Pancreas (tissue), 10 donors: ENCODE results near the gene H1-8. TPM values are rescaled to one million over a fixed set of nuclear protein-coding genes. Genes with fewer than 3 reads are reported as not detected.

ENCODE experiments used
- ATAC-seq, 4 donors: fragments of 200-7000 bp; cut with Tn5 transposase; one replicate each; pipeline versions ENCODE4 v1.8.0 to v1.9.1; 2020; ENCODE audit warnings: mild to moderate bottlenecking in 4 of 4, moderate library complexity in 4 of 4
- DNase-seq, 6 donors: peaks; one replicate each; pipeline ENCODE4 v3.0.0-alpha.2; 2020
- FAIRE-seq: peaks from 2 replicates; lab custom pipeline; 2012; peaks lifted over from hg19 to GRCh38; lab: Jason Lieb, UNC
- H3K27ac ChIP-seq, 4 donors: fragments of 200-600 bp; sonication (generic); 1 replicate in 3 of 4; 2 replicates in 1 of 4; pipeline versions ENCODE4 v1.5.0 to v1.8.0; 2020
- H3K27me3 ChIP-seq, 4 donors: fragments of 200-600 bp; one replicate each; pipeline ENCODE4 v1.8.0; 2021
- H3K36me3 ChIP-seq, 3 donors: fragments of 200-600 bp; sonication (generic) in 1 of 3; one replicate each; pipeline versions ENCODE4 v1.5.0 to v1.8.0; 2020 to 2021
- H3K4me1 ChIP-seq, 3 donors: fragments of 200-600 bp; one replicate each; pipeline ENCODE4 v1.8.0; 2021
- H3K4me3 ChIP-seq, 4 donors: fragments of 200-600 bp; sonication (generic) in 2 of 4; one replicate each; pipeline versions ENCODE4 v1.5.0 to v1.8.0; 2020 to 2021
- H3K9me3 ChIP-seq, 4 donors: fragments of 200-600 bp; one replicate each; pipeline ENCODE4 v1.8.0; 2021
- CTCF ChIP-seq, 4 donors: fragments of 200-600 bp; sonication (generic) in 3 of 4; IDR thresholded peaks; one replicate each; pipeline versions ENCODE4 v1.5.0 to v1.8.0; 2021; ENCODE audit warnings: antibody characterized with exemption in 4 of 4
- WGBS, 2 donors: extraction: QIAGEN DNeasy Blood & Tissue Kit; methylation state at CpG; one replicate each; pipeline ENCODE4 v1.1.7; 2013; 5-methylcytosine and 5-hydroxymethylcytosine counted together
- intact Hi-C, 3 donors: fragments of 100-400 bp; cut with DNase I; formaldehyde crosslinking; loops; one replicate each; pipeline versions ENCODE4 v1.11.1 to v1.14.2; 2022
- polyA plus RNA-seq, 2 donors: library from polyadenylated mRNA; stranded (reverse); fragments of 200-250 nt; gene quantifications; one replicate each; pipeline ENCODE4 v1.2.3, GENCODE V29; 2013
- total RNA-seq, 6 donors: library from RNA; stranded (reverse); fragmentation: NEBNext Ultra II Directional in 4 of 6; extraction: Animal tissue kit (Norgen Biotek cat#: 25700) in 4 of 6; gene quantifications; one replicate each; pipeline versions ENCODE4 v1.2.1 to v1.2.4, GENCODE V29; 2021 to 2023
- donor health status: healthy with polysubstance abuse.
- donor health status: DM: no; HTN: no; CAD: no; lungs with moderate emphysema.
- donor health status: DM: no; HTN: no; CAD: no.
- donor health status: control.
- donor health status: control.
- donor health status: Bipolar disorder and iron deficiency.
- donor health status: DM: yes; HTN: yes; CAD: no.
- donor health status: DM: no; HTN: no; CAD: no.
- donor health status: DM: no; HTN: no; CAD: no.
- donor health status: DM: yes; HTN: yes; CAD: no.

Gene H1-8
- total and polyA plus RNA-seq, 8 donors: not detected

DNA sequence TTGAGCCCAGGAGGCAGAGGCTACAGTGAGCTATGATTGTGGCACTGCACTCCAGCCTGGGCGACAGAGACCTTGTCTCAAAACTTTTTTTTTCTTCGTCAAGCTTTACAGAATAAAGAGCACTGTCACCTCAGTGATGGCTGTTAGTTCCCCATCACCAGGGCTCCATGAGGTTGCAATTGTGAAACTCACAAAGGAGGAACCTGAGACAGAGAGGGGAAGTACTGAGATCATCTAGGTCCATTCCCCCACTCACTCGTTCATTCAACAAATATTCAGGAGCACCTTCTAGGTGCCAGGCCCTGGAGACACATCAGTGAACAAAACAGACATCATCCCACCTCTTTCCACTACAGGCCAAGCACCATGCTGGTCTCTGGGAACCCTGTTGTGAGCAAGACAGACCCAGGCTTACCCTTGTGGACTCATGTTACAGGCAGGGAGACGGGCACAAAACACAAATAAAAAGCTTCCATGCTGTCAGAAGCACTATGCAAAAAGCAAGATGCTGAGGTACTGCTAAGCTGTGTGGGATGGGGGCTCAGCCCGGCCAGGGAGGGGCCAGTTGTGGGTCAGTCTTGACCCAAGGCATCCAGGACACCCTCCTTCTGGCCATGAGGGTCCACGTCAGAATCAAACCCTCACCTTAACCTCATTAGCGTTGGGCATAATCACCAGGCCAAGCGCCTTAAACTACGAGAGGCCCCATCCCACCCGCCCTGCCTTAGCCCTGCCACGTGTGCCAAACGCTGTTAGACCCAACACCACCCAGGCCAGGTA, 16.7 kb upstream of the H1-8 start:
- no peak for FAIRE-seq
- peak in 2 of 4 donors; percentile 48 to 81 for ATAC-seq
- 75 to 76% methylated on average over 12 of the region's 12 CpGs for WGBS, 2 donors

DNA sequence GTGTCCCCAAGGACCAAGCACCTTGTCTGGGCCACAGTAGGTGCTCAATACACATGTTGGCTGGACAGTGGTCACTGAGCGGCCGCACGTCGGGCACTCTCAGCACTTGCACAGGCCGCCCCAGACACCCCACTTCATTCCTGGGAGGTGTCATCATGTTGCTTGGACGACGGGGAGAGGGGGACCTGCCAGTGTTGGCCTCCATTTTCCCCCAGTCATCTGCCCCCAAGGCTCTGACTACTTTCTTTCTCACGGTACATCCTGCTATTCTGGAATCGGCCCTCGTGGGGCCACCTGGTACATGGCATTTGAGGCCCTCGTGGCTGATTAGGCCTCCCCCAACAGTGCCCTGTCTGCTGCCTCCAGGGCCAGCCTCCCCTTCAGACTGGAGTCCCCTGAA, 15.7 kb upstream of the H1-8 start:
- intact Hi-C loops: no loop called here
- WGBS, 2 donors: 85 to 86% methylated on average over 11 of the region's 11 CpGs
- Histone ChIP-seq H3K9me3 (no peaks in the 10 kb centered on the region), H3K4me1 (no peaks in the 10 kb centered on the region), H3K36me3 (no peaks in the 10 kb centered on the region), H3K27me3 (no peaks in the 10 kb centered on the region), H3K27ac (no peak overlapping the region), H3K4me3 (no peak overlapping the region)
- DNase-seq: peak in 1 of 6 donors; percentile 28
- ATAC-seq: no peak
- no peak for TF ChIP-seq CTCF (IDR thresholded peaks at IDR 0.05)
- no peak for FAIRE-seq

More for the DNA sequence above, 16.7 kb upstream of the H1-8 start:
- Histone ChIP-seq H3K9me3 (no peaks in the 10 kb centered on the region), H3K4me3 (no peak overlapping the region), H3K4me1 (no peaks in the 10 kb centered on the region), H3K27me3 (no peaks in the 10 kb centered on the region), H3K36me3 (no peaks in the 10 kb centered on the region), H3K27ac (no peak overlapping the region)
- intact Hi-C loops: no loop called here
- peak in 1 of 6 donors; percentile 13 for DNase-seq
- no peak for TF ChIP-seq CTCF (IDR thresholded peaks at IDR 0.05)

DNA sequence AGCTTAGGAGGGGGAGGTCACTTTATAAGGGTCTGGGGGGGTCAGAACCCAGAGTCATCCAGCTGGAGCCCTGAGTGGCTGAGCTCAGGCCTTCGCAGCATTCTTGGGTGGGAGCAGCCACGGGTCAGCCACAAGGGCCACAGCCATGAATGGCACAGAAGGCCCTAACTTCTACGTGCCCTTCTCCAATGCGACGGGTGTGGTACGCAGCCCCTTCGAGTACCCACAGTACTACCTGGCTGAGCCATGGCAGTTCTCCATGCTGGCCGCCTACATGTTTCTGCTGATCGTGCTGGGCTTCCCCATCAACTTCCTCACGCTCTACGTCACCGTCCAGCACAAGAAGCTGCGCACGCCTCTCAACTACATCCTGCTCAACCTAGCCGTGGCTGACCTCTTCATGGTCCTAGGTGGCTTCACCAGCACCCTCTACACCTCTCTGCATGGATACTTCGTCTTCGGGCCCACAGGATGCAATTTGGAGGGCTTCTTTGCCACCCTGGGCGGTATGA, 14.3 kb upstream of the H1-8 start, which contains the start of gene RHO:
Gene RHO (plus strand): TSS at position 51 of the 512 bp plus-strand sequence. CDS start 95 bp downstream, at position 146.
- WGBS, 2 donors: 90 to 97% methylated on average over 18 of the region's 18 CpGs
- DNase-seq (peak in 1 of 6 donors; percentile 36), FAIRE-seq (no peak), ATAC-seq (no peak)
- H3K4me3 ChIP-seq: no peak within 1 kb of the TSS
- intact Hi-C loops: no loop called here
- no peaks in the 10 kb centered on the region for H3K9me3 ChIP-seq
- no peak within 1 kb of the TSS for H3K27ac ChIP-seq
- H3K4me1 ChIP-seq: no peaks in the 10 kb centered on the region
- TF ChIP-seq CTCF (IDR thresholded peaks at IDR 0.05): no peak
- H3K36me3 ChIP-seq: no peaks in the 10 kb centered on the region
- H3K27me3 ChIP-seq: no peaks in the 10 kb centered on the region

DNA sequence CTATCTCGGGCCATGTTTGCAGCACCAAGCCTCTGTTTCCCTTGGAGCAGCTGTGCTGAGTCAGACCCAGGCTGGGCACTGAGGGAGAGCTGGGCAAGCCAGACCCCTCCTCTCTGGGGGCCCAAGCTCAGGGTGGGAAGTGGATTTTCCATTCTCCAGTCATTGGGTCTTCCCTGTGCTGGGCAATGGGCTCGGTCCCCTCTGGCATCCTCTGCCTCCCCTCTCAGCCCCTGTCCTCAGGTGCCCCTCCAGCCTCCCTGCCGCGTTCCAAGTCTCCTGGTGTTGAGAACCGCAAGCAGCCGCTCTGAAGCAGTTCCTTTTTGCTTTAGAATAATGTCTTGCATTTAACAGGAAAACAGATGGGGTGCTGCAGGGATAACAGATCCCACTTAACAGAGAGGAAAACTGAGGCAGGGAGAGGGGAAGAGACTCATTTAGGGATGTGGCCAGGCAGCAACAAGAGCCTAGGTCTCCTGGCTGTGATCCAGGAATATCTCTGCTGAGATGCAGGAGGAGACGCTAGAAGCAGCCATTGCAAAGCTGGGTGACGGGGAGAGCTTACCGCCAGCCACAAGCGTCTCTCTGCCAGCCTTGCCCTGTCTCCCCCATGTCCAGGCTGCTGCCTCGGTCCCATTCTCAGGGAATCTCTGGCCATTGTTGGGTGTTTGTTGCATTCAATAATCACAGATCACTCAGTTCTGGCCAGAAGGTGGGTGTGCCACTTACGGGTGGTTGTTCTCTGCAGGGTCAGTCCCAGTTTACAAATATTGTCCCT, 13.4 kb upstream of the H1-8 start:
- H3K27ac ChIP-seq: no peak overlapping the region
- FAIRE-seq (no peak), DNase-seq (peak in 1 of 6 donors; percentile 43), ATAC-seq (no peak)
- no peak overlapping the region for H3K4me3 ChIP-seq
- no peak for TF ChIP-seq CTCF (IDR thresholded peaks at IDR 0.05)
- intact Hi-C loops: no loop called here
- H3K36me3 ChIP-seq: no peaks in the 10 kb centered on the region
- H3K27me3 ChIP-seq: no peaks in the 10 kb centered on the region
- H3K4me1 ChIP-seq: no peaks in the 10 kb centered on the region
- no peaks in the 10 kb centered on the region for H3K9me3 ChIP-seq
- 80 to 81% methylated on average over 12 of the region's 12 CpGs for WGBS, 2 donors
